Pulmonary artery endothelial cell (primary cell): Measurements from ENCODE around the gene RASGRF1. TPM values are rescaled to one million over a fixed set of nuclear protein-coding genes. Genes with fewer than 3 reads are reported as not detected.

Experiments
- DNase-seq: peaks from one replicate; pipeline ENCODE4 v3.0.0-alpha.2; 2011; ENCODE audit warnings: low read depth, low spot score
- total RNA-seq: library from RNA; depleted of rRNA; stranded (reverse); fragments of >200 nt; gene quantifications from 2 replicates; pipeline ENCODE4 v1.2.3, GENCODE V29; 2014

RASGRF1 gene
- total RNA-seq, 1 donor from 2014 or later, result not detected

DNA sequence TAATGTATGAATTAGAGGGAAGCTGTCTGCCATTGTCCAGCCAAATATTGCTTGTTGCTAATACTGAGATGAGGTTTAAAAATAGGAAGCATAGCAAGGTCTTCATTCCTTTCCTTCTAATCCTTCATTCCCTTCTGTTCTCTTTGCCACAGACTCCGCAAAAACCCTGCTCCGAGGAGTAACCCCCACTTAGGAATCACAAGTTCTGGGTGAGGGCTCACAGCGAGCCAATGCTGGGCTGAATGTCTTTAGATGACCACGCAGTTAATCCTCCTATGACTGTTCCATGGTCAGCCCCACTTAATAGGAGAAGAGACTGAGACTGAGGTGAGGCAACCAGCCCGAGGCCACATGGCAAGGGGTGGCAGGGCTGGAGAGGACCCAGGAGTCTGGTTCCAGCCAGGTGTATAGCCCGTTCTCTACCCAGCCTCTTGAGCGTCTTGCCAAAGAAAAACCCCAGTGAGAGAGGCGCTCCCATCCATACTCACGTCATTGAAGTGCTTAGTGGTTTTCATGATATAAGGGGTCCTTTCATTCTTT lies 100.8 kb downstream of the RASGRF1 start:
- no peak for DNase-seq

GRCh38 chr15:78988361-78988911 lies 102.1 kb downstream of the RASGRF1 start:
- DNase-seq, result peak; percentile 88

DNA sequence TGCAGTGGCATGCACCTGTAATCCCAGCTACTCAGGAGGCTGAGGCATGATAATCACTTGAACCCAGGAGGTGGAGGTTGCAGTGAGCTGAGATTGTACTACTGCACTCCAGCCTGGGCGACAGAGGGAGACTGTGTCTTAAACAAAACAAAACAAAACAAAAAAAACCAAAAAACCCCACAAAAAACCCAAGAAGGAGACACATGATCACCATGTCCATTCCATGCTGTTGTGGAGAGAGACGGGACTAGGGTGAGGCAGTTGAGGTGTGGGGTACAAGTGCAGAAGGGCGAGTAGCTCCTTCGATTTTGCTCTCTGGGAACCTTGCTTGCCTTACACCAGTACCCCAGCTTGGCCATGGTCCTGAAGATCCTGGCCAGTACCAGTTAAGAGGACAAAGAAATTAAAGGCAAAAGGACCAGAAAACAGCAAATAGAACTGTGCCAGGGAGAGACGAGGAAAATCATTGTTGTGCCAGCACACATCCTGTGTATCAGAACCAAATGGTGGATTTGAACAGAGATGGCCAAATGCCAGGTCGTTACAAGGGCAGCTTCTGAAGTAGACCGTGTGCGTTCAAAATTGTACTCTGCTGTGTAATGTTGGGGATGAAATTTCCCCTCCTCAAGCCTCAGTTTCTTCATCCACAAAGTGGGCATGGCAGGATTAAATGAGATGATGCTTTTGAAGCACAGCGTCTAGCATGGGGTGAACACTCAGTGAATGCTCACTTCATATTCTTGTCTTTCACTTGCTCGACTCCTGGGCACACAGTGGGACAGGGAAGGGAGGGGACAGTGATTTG lies 102.8 kb downstream of the RASGRF1 start:
- no peak for DNase-seq

- no peak for DNase-seq
Observed at GRCh38 chr15:78985859-78986475, 104.6 kb downstream of the RASGRF1 start.

GRCh38 chr15:78984041-78984440 lies 106.5 kb downstream of the RASGRF1 start:
- no peak for DNase-seq

DNA sequence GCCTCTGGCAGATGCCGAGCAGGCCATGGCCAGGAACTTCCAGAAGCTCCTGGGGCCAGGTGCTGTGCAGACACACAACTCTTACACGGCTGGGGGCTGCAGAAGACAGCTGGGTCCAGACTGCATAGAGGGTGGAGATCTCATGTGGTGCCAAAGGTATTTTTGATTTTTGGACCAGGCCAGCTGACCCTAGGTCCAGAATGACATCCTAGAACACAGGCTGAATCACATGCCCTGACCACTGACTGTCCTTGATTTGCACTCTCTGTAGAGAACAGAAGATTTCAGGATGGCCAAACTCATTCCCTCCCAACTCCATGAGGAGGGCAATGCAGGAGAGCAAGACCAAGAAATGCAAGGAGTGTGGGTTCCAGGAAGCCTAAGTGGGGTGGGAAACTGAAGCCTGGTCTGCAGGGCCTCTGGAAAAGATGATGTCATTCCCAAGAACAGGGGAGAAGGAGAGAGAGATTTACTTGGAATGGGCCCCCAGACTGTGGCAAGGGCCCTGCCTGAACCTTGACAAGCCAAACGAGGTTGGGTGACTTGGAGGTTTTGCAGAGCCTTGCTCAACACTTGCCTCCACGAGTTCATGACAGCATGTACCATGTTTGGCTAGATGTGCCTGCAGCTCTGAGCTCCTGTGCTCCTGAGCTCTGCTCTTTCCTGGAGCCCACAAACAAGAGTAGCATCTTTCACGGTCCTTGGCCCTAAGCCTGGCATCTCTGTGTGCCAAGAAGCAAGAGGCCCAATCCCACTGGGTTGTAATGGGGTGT lies 107.2 kb downstream of the RASGRF1 start:
- DNase-seq, result no peak

GRCh38 chr15:78982736-78983135 lies 107.8 kb downstream of the RASGRF1 start:
- DNase-seq, result no peak

DNA sequence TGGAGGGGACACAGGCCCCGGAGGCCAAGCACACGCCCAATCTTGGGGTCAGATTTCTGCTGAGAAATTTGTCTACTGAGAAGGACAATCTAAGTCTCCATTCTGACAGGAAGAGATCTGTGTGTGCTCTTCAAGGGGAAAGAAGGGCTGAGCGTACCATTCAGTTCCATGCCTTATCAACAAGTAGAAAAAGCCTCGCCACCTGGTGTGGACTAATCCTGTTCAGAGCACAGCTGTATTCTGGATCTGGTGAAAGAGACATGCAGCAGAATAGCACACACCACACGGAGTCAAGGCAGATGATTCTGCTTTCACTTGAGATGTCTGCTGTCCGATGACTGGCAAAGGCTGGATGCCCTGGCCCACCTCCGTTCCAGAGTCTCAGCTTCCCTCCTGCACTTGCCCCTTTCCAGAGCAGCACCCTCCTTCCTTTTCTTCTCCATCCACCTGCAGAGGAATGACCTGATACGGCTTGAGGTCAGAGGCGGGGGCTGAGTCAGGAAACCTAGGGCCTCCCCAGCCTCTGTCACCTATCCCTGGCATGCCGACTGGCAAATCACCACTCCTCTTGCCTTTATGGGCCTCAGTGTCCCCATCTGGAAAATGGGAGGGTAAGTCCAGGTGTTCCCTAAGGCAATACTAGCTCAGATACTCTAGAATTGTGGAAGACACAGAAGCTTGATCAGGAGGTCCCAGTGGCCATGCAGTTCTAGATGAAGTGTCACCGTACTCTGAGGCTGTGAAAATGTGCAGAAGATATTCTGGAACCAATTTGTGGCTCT lies 108.9 kb downstream of the RASGRF1 start:
- no peak for DNase-seq

DNA sequence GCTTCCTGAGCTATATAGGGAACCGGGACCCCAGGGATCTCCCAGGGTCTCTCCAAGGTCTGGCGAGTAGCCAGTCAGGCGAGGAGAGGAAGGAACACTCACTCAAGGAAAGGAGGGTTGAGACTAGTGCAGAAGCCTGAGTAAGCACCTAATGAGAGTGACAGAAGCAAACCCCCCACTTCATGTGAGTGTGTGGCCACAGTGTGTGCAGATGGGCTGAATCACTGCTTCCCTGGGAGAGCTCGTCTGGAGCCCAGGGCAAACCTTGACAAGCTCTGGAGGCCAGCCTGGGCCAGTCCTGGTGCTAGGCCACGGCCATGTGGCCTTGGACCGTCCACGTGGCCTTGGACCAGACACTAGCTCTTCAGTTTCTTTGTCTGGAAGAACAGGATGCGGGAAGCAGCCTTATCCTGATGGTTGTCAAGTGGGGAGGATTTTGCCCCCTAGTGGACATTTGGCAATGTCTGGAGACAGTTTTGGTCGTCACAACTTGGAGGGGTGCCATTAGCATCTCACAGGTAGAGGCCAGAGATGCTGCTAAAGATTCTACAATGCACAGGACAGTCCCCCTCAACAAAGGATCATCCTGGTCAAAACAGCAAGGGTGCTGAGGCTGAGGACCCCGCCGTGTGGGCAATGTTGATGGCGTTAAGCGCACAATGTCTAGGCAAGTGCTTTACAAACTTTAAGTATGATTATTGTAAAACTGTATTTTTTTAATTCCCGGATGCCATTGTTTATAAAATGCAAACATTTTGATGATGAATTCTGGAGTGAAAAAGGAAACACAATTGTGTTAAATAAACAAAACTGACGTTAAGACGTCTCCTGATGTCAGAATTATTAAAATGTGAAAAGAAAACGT lies 110.9 kb downstream of the RASGRF1 start:
- peak; percentile 26 for DNase-seq

- no peak for DNase-seq
Observed at GRCh38 chr15:78978601-78979179, 111.9 kb downstream of the RASGRF1 start.

DNA sequence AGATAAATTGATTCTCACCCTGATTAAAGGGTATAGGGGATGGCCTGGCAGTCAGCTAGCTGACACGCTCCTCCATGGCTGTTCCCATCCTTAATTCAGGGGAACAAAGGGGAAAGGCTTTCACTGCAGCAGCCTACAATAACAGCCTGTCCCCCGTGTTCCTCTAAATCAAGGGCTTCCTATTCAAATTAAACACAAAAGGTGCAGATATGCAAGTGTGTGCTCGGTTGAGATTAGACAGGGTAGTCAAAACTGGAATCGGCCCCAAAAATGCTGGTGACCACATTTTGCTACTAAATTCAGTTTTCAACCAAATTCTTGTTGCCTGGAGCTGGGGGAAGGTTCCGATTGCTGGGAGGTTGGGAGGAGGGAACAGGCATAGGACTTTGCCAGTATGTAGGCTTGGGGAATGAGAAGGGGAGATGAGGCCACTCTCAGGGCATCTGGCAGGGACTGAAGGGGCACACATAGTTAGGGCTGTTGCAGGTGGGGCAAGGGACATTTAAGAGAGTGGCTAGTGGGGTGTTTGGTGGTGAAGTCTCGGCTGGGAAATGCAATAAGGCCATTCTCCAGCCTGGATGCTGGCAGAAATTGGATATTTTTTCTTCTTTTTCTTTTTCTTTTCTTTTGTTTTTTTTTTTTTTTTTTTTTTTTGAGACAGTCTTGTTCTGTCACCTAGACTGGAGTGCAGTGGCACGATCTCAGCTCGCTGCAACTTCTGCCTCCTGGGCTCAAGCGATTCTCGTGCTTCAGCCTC lies 112.8 kb downstream of the RASGRF1 start:
- DNase-seq, result no peak

DNA sequence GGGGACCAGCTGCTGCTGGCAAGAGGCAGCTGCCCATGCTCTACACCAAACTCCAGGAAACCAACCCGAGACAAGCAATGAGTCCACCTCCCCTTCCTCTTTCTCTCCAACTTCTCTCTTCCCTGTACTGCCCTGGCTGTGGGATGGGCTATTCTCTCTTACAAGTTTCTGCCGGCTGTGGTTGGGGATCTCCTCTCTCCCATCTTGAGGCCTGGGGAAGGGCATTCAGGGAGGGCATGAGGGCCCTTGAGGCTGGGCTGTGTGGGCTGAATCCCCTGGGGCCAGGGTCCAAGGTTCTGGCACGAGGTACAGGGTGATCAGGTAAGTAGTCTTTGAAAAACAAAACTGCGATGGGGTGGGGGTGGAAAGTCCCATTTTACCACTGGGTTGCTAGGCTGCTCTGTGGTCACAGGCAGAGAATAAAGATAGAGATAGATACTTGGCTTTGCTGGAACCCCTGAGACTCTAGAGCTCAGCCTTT lies 113.4 kb downstream of the RASGRF1 start:
- no peak for DNase-seq

- no peak for DNase-seq
Observed at GRCh38 chr15:78976691-78977090, 113.9 kb downstream of the RASGRF1 start.

- DNase-seq, result no peak
Observed at GRCh38 chr15:78974272-78974918, 116.2 kb downstream of the RASGRF1 start.

GRCh38 chr15:78969687-78970349 lies 120.8 kb downstream of the RASGRF1 start:
- DNase-seq, result no peak

DNA sequence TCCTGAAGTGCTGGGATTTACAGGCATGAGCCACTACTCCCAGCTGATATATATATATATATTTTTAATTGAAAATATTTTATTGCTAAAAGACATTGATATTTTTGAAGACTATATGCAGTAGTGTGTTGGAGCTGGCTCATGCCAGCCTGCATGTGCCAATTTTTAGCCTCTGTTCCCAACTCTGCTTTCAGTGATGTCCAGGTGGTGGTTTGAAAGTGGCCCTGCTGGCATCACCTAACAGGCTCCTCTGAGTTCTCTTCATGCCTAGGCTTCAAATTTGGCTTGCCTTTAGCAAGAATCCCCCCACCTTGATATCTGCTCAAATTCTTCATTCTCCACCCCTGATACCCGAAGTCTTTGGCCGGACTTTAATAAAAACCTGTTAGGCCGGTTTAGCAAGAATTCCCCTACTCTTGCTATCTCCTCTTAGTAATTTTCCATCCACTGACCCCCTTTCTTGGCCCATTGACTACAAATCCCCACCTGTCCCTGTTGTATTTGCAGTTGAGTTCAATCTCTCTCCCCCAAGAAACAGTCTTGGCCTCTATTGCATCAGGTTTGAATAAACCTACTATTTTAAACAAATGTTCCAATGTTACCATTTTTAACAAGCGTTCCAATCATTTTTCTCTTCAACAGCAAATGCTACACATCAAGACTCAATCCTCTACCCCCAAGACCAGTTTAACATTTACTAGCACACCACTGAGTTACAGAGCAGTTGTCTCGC lies 121.9 kb downstream of the RASGRF1 start:
- no peak for DNase-seq

- DNase-seq, result no peak
Observed at GRCh38 chr15:78968114-78968513, 122.5 kb downstream of the RASGRF1 start.
